Hindlimb muscle (tissue), 1 donor: ENCODE results near the gene SPOCK1. TPM values are rescaled to one million over a fixed set of nuclear protein-coding genes. Genes with fewer than 3 reads are reported as not detected.

Experiments
- DNase-seq: peaks from one replicate; pipeline ENCODE4 v3.0.0-alpha.2; 2013
- polyA plus RNA-seq: library from polyadenylated mRNA; unstranded; fragments of 120-200 nt; gene quantifications from one replicate; pipeline ENCODE4 v1.2.1, GENCODE V29; 2013; ENCODE audit not compliant: insufficient read length

Gene SPOCK1
- polyA plus RNA-seq, 1 donor: 4.6 TPM

- DNase-seq: no peak
Observed at GRCh38 chr5:137142764-137143605, 356.1 kb downstream of the SPOCK1 start.

- DNase-seq: no peak
Observed at GRCh38 chr5:137142346-137142745, 356.8 kb downstream of the SPOCK1 start.

- no peak for DNase-seq
Observed at GRCh38 chr5:137141779-137142178, 357.3 kb downstream of the SPOCK1 start.

- no peak for DNase-seq
Observed at GRCh38 chr5:137136991-137137632, 362.0 kb downstream of the SPOCK1 start.

- no peak for DNase-seq
Observed at GRCh38 chr5:137134920-137135532, 364.1 kb downstream of the SPOCK1 start.

GRCh38 chr5:137129886-137130680, 369.0 kb downstream of the SPOCK1 start:
- no peak for DNase-seq

- DNase-seq: no peak
Observed at GRCh38 chr5:137128012-137128411, 371.1 kb downstream of the SPOCK1 start.

GRCh38 chr5:137126829-137127228, 372.3 kb downstream of the SPOCK1 start:
- no peak for DNase-seq

- DNase-seq: no peak
Observed at GRCh38 chr5:137122558-137122957, 376.6 kb downstream of the SPOCK1 start.

- DNase-seq: no peak
Observed at GRCh38 chr5:137122075-137122474, 377.1 kb downstream of the SPOCK1 start.

GRCh38 chr5:137119321-137119720, 379.8 kb downstream of the SPOCK1 start:
- DNase-seq: no peak

- DNase-seq: no peak
Observed at GRCh38 chr5:137118629-137119028, 380.5 kb downstream of the SPOCK1 start.

GRCh38 chr5:137115152-137115551, 384.0 kb downstream of the SPOCK1 start:
- no peak for DNase-seq

GRCh38 chr5:137114529-137114928, 384.6 kb downstream of the SPOCK1 start:
- DNase-seq: no peak

GRCh38 chr5:137113939-137114338, 385.2 kb downstream of the SPOCK1 start:
- DNase-seq: no peak

- DNase-seq: no peak
Observed at GRCh38 chr5:137113161-137113560, 386.0 kb downstream of the SPOCK1 start.

- no peak for DNase-seq
Observed at GRCh38 chr5:137105351-137106035, 393.6 kb downstream of the SPOCK1 start.

- no peak for DNase-seq
Observed at GRCh38 chr5:137101544-137101943, 397.6 kb downstream of the SPOCK1 start.

GRCh38 chr5:137099651-137100050, 399.5 kb downstream of the SPOCK1 start:
- no peak for DNase-seq

GRCh38 chr5:137098663-137099062, 400.5 kb downstream of the SPOCK1 start:
- DNase-seq: no peak

GRCh38 chr5:137098238-137098637, 400.9 kb downstream of the SPOCK1 start:
- DNase-seq: no peak

GRCh38 chr5:137097203-137097602, 401.9 kb downstream of the SPOCK1 start:
- no peak for DNase-seq
